K562 (cell line): Measurements from ENCODE around the gene MAP7D1. TPM values are rescaled to one million over a fixed set of nuclear protein-coding genes. Genes with fewer than 3 reads are reported as not detected.

Experiments used
- BCLAF1 ChIP-seq, 2 experiments: fragments of 450-650 bp in 1 of 2; IDR thresholded peaks; 2 replicates each; pipeline ENCODE4 v1.6.1; 2011 to 2017; ENCODE audit warnings: low read depth in 2 of 2, antibody characterized with exemption in 1 of 2, borderline replicate concordance in 1 of 2, low read length in 1 of 2, mild to moderate bottlenecking in 1 of 2, mixed read lengths in 1 of 2; ENCODE audit not compliant: control insufficient read depth in 1 of 2
- EP400 ChIP-seq: fragments of 450-650 bp; IDR thresholded peaks from 2 replicates; pipeline ENCODE4 v1.6.1; 2017; ENCODE audit warnings: antibody characterized with exemption, mild to moderate bottlenecking, moderate library complexity
- HLTF ChIP-seq: fragments of 450-650 bp; IDR thresholded peaks from 2 replicates; pipeline ENCODE4 v1.6.1; 2016
- MBD2 ChIP-seq: sonication (generic); IDR thresholded peaks from 2 replicates; pipeline ENCODE4 v1.6.1; 2016; ENCODE audit warnings: low read depth, borderline replicate concordance
- PBX2 ChIP-seq, 2 experiments: IDR thresholded peaks in 1 of 2; conservative IDR thresholded peaks in 1 of 2; 2 replicates each; pipeline ENCODE4 v1.6.1; 2016; ENCODE audit warnings: low read depth in 2 of 2, mild to moderate bottlenecking in 1 of 2, missing compliant biosample characterization in 1 of 2, missing genetic modification characterization in 1 of 2, moderate library complexity in 1 of 2
- ZBTB8A ChIP-seq: fragments of 450-650 bp; IDR thresholded peaks from 2 replicates; pipeline ENCODE4 v1.6.1; 2018; ENCODE audit warnings: mild to moderate bottlenecking, moderate library complexity; ENCODE audit not compliant: partially characterized antibody
- ZBTB9 ChIP-seq: fragments of 450-650 bp; formaldehyde crosslinking; IDR thresholded peaks from 2 replicates; pipeline ENCODE4 v1.4.0; 2020; ENCODE audit warnings: mild to moderate bottlenecking, moderate library complexity
- ZFP36 ChIP-seq: fragments of 150-350 bp; IDR thresholded peaks from 2 replicates; pipeline ENCODE4 v1.6.1; 2018; ENCODE audit warnings: low read length, low read depth; ENCODE audit not compliant: partially characterized antibody
- ZNF143 ChIP-seq: sonication (generic); formaldehyde crosslinking; IDR thresholded peaks from 2 replicates; pipeline ENCODE4 v1.9.0; 2022; ENCODE audit warnings: mild to moderate bottlenecking, missing genetic modification reagents
- polyA plus RNA-seq, 8 experiments: library from polyadenylated mRNA; depleted of rRNA in 4 of 8; stranded (reverse) in 5 of 8; unstranded in 3 of 8; fragments of >200 nt; fragmentation: Nextera tagmentation in 2 of 8; fragmentation: Illumina TruSeq in 1 of 8; extraction: Ambion mirVana in 2 of 8; extraction: Trizol in 1 of 8; gene quantifications; 2 replicates each; pipeline versions ENCODE4 v1.2.1 to v1.2.3, GENCODE V29; 2011 to 2014; ENCODE audit warnings: inconsistent platforms in 1 of 8, missing spikeins in 1 of 8
- total RNA-seq, 7 experiments: library from RNA; depleted of rRNA in 6 of 7; stranded (reverse); fragments of >200 nt in 6 of 7; fragmentation: Illumina TruSeq in 2 of 7; extraction: Trizol in 2 of 7; gene quantifications; 2 replicates each; pipeline versions ENCODE4 v1.2.1 to v1.2.3, GENCODE V29; 2011 to 2021; ENCODE audit warnings: low replicate concordance in 1 of 7

Gene MAP7D1
- total and polyA plus RNA-seq, 9 of the 15 experiments (the other 6 are each of a cell fraction or from before 2014, with no cell fraction given): 3.6 to 108 (median 34.5) TPM

- peak; percentile 90 for TF ChIP-seq EP400
- TF ChIP-seq HLTF: peak; percentile 27; the same call in 1 of the 2 replicates
- no peak for TF ChIP-seq ZBTB8A
- TF ChIP-seq PBX2 (CRISPR knock-in tag; IDR thresholded peaks at IDR 0.05; ENCODE audit: low read depth): no peak
- no peak for TF ChIP-seq PBX2 (tag; conservative IDR thresholded peaks at IDR 0.05; ENCODE audit: low read depth)
- TF ChIP-seq ZNF143 (CRISPR knock-in tag): peak; percentile 98
- TF ChIP-seq ZFP36: no peak
- TF ChIP-seq BCLAF1 (IDR thresholded peaks at IDR 0.05; ENCODE audit: borderline replicate concordance in 1 of 2, control insufficient read depth in 1 of 2, low read depth in 2 of 2, low read length in 1 of 2): peak in 1 of 2 experiments; percentile 88; a peak in 2 of 4 replicates
- TF ChIP-seq ZBTB9 (CRISPR knock-in tag): peak; percentile 89; the same call in 1 of the 2 replicates
- peak; percentile 95 for TF ChIP-seq MBD2
Observed at GRCh38 chr1:36149237-36149972, 6.6 kb upstream of the MAP7D1 start, which contains the start of gene TRAPPC3 (continued).
